GM12878 (cell line): ENCODE measurements around the gene SEMA5B.

Experiments
- FOXK2 ChIP-seq: fragments of 450-650 bp; IDR thresholded peaks from 2 replicates; pipeline ENCODE4 v1.6.1; 2017; ENCODE audit warnings: mild to moderate bottlenecking, moderate library complexity
- GABPA ChIP-seq: IDR thresholded peaks from 2 replicates; pipeline ENCODE4 v1.6.1; 2014; ENCODE audit warnings: antibody characterized with exemption, low read depth, mild to moderate bottlenecking, inconsistent platforms
- POLR2A ChIP-seq: IDR thresholded peaks from 2 replicates; pipeline ENCODE4 v1.6.1; 2011; ENCODE audit warnings: low read depth, mild to moderate bottlenecking, low read length
- SREBF2 ChIP-seq: IDR thresholded peaks from 2 replicates; pipeline ENCODE4 v1.6.1; 2012; ENCODE audit warnings: mild to moderate bottlenecking, low read length
- STAT3 ChIP-seq: IDR thresholded peaks from 2 replicates; pipeline ENCODE4 v1.6.1; 2011; ENCODE audit warnings: low read depth, low read length, improper control_type of control experiment
- TF ChIP-seq, protein P1 (sequence below), 3 experiments: IDR thresholded peaks in 2 of 3; conservative IDR thresholded peaks in 1 of 3; 2 replicates each; pipeline ENCODE4 v1.5.1; 2011; ENCODE audit warnings: low read depth in 3 of 3, low read length in 3 of 3, mild to moderate bottlenecking in 3 of 3, control low read depth in 2 of 3, moderate library complexity in 2 of 3, inconsistent platforms in 1 of 3, mixed read lengths in 1 of 3; ENCODE audit not compliant: control insufficient read depth in 2 of 3, insufficient read depth in 1 of 3; ENCODE audit errors: extremely low read depth in 1 of 3
- TF ChIP-seq, protein P2 (sequence below): IDR thresholded peaks from 2 replicates; pipeline ENCODE4 v1.6.1; 2012; ENCODE audit warnings: low read depth, low read length, improper control_type of control experiment
- TF ChIP-seq, protein P3 (sequence below): IDR thresholded peaks from 2 replicates; pipeline ENCODE4 v1.6.1; 2012; ENCODE audit warnings: low read length, inconsistent platforms
- TF ChIP-seq, protein P4 (sequence below): fragments of 450-650 bp; IDR thresholded peaks from 2 replicates; pipeline ENCODE4 v1.6.1; 2016; ENCODE audit warnings: mild to moderate bottlenecking, moderate library complexity, borderline replicate concordance

DNA sequence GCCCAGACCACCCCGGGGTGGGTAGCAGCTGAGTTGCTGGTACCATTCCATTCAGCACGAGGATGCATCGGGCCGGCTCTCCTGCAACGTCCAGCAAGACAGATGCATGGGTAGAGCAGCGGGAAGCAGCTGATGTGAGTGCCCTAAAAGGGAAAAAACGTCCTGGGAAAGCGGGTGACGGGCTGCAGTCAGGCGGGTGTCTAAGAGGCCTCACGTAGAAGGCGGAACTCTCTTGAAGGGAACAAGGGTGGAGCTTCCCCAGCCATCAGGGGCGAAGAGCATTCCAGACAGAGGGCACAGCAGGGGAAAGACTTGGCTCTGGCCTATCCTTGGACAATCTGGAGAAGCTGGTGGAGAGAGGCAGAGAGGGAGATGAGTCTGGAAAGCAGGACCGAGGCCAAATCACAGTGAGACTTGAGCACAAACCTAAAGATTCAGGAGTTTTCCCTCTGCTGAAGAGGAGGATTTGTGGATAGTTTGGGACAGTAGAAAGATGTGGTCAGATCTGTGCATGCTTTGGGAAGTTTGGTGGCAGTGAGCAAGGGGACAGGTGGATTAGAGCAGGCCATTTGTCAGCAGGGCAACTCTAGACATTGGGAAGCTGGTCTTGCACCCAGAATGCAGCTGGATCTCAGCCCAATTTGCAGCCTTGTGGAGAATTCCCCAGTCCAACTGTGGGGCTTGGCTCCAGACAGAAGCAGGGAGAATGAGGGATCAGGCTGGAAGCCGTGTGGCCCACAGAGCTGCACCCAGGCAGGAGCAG is 70.7 kb downstream of the SEMA5B start:
- TF ChIP-seq, protein P1, sequence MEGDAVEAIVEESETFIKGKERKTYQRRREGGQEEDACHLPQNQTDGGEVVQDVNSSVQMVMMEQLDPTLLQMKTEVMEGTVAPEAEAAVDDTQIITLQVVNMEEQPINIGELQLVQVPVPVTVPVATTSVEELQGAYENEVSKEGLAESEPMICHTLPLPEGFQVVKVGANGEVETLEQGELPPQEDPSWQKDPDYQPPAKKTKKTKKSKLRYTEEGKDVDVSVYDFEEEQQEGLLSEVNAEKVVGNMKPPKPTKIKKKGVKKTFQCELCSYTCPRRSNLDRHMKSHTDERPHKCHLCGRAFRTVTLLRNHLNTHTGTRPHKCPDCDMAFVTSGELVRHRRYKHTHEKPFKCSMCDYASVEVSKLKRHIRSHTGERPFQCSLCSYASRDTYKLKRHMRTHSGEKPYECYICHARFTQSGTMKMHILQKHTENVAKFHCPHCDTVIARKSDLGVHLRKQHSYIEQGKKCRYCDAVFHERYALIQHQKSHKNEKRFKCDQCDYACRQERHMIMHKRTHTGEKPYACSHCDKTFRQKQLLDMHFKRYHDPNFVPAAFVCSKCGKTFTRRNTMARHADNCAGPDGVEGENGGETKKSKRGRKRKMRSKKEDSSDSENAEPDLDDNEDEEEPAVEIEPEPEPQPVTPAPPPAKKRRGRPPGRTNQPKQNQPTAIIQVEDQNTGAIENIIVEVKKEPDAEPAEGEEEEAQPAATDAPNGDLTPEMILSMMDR (IDR thresholded peaks at IDR 0.05 in 2 of 3, conservative IDR thresholded peaks at IDR 0.05 in 1 of 3; ENCODE audit: control insufficient read depth in 2 of 3, extremely low read depth in 1 of 3, insufficient read depth in 1 of 3, low read depth in 3 of 3, low read length in 3 of 3), result no peak
- TF ChIP-seq FOXK2, result no peak
- no peak for TF ChIP-seq SREBF2
- TF ChIP-seq STAT3, result no peak
- no peak for TF ChIP-seq POLR2A
- TF ChIP-seq GABPA, result no peak
- TF ChIP-seq, protein P2, sequence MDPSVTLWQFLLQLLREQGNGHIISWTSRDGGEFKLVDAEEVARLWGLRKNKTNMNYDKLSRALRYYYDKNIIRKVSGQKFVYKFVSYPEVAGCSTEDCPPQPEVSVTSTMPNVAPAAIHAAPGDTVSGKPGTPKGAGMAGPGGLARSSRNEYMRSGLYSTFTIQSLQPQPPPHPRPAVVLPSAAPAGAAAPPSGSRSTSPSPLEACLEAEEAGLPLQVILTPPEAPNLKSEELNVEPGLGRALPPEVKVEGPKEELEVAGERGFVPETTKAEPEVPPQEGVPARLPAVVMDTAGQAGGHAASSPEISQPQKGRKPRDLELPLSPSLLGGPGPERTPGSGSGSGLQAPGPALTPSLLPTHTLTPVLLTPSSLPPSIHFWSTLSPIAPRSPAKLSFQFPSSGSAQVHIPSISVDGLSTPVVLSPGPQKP, result no peak
- TF ChIP-seq, protein P3, sequence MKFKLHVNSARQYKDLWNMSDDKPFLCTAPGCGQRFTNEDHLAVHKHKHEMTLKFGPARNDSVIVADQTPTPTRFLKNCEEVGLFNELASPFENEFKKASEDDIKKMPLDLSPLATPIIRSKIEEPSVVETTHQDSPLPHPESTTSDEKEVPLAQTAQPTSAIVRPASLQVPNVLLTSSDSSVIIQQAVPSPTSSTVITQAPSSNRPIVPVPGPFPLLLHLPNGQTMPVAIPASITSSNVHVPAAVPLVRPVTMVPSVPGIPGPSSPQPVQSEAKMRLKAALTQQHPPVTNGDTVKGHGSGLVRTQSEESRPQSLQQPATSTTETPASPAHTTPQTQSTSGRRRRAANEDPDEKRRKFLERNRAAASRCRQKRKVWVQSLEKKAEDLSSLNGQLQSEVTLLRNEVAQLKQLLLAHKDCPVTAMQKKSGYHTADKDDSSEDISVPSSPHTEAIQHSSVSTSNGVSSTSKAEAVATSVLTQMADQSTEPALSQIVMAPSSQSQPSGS, result no peak
- TF ChIP-seq, protein P4, sequence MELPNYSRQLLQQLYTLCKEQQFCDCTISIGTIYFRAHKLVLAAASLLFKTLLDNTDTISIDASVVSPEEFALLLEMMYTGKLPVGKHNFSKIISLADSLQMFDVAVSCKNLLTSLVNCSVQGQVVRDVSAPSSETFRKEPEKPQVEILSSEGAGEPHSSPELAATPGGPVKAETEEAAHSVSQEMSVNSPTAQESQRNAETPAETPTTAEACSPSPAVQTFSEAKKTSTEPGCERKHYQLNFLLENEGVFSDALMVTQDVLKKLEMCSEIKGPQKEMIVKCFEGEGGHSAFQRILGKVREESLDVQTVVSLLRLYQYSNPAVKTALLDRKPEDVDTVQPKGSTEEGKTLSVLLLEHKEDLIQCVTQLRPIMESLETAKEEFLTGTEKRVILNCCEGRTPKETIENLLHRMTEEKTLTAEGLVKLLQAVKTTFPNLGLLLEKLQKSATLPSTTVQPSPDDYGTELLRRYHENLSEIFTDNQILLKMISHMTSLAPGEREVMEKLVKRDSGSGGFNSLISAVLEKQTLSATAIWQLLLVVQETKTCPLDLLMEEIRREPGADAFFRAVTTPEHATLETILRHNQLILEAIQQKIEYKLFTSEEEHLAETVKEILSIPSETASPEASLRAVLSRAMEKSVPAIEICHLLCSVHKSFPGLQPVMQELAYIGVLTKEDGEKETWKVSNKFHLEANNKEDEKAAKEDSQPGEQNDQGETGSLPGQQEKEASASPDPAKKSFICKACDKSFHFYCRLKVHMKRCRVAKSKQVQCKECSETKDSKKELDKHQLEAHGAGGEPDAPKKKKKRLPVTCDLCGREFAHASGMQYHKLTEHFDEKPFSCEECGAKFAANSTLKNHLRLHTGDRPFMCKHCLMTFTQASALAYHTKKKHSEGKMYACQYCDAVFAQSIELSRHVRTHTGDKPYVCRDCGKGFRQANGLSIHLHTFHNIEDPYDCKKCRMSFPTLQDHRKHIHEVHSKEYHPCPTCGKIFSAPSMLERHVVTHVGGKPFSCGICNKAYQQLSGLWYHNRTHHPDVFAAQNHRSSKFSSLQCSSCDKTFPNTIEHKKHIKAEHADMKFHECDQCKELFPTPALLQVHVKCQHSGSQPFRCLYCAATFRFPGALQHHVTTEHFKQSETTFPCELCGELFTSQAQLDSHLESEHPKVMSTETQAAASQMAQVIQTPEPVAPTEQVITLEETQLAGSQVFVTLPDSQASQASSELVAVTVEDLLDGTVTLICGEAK, result no peak
